NCI-H2029 (cell line): ENCODE data around the gene CHRNG.

ENCODE experiments used
- DNase-seq: peaks from one replicate; lab custom pipeline; 2025; lab: John Stamatoyannopoulos, UW

Gene CHRNG

DNA sequence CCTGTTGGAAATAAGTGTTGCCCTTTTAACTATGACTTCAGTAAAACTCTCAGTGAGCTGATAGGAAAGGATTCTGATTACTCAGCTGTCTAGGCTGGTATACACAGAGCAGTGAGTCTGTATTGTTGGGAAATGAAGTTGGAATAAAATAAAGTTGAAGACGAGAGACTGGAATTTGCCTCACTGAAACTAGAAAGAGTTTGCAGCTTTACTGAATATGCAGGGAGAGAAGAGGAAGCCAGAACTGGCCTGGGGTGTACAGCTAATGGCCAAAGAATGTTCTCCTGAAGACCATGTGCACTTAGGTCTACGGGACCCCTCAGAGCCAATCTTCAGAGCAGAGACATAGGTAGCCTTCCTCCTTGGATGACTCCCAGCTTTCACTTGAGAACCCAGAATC is 37.5 kb downstream of the CHRNG start:
- no peak for DNase-seq

DNA sequence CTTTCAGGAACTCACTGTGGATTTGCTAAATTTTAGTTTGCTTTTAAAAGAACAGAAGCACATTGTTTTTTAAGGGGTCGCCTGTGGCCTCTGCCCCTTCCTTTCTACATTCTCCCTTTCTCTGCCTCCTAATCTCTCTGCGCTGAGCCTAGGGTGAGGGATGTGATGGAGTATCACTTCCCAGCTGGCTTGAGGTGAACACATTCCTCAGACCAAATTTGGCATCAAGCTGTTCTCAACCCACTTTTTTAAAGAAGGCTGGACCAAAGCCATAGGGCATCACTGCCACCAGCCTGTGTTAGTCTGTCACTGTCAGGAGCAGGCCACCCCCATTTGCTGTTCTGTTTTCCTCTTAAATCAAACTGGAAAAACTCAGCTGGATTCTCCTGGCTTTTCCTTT is 38.3 kb downstream of the CHRNG start:
- no peak for DNase-seq

DNA sequence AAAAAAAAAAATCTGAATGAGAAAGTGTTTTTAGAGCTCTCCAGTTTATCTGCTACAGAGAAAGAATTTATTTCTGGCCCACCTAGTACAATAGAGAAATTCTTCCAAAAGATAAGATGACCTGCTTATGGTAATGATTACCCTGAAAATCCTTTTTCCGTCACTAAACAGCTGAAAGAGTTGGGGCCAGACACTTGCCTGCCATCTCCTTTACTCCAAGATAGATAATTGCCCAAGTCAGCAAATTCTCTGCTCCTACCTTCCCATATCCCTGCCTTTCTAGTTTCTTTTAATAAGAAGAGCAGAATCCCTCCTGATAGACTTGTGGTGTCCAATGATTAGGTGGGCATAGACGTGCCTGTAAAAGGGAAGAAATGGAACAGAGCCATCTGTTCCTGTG is 39.1 kb downstream of the CHRNG start:
- no peak for DNase-seq

DNA sequence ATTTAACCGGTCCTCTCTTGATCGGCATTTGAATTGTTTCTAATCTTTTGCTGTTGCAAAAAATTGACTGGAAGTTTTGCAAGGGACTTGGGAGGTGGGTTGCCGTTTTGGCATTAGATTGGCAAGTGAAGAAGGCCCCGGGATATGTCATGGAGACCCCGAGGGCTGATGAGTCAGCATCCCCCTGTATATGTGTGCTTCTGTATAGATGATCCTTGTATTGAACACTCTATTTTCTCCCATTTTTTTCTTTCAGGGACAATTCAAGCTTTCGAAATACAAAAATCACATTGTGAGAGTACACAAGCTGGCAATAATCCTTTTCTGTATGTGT is 41.1 kb downstream of the CHRNG start:
- no peak for DNase-seq

DNA sequence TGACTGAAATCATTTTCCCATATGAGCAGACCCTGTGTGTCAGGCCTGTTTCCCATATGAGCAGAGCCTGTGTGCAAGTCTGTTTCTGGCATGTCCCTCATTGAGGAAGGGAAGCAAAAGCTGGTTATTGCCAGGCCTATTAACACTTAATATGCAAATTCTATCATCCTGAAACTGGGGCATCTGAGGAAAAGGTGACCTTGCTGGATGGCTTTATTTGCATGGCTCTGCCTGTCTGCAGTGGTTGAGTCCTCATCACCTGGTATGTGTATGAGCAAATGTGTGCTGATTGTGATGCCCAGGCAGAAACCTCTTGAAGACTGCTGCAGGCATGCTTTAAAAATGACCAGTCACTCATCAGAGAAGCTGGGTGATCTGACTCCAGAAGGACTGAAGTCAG is 42.2 kb downstream of the CHRNG start:
- no peak for DNase-seq

DNA sequence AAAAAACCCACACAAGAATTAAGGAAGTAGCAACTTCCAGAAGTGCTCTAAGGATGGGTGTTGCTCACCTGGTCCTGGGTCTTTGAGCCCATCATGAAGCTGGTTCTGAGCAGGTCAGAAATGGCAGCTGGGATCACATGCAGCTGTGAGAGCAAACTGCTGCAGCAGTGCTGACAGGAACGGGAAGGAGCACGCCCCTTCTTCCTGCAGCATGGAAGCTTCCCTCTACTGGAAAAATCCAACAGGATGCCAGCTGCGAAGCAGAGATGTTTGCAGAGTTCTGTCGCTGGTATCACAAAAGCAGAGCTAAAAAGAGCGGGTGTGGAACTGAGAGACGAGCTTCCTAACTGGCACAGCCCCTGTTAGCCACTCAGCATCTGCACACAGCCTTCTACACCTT is 44.7 kb downstream of the CHRNG start:
- no peak for DNase-seq

DNA sequence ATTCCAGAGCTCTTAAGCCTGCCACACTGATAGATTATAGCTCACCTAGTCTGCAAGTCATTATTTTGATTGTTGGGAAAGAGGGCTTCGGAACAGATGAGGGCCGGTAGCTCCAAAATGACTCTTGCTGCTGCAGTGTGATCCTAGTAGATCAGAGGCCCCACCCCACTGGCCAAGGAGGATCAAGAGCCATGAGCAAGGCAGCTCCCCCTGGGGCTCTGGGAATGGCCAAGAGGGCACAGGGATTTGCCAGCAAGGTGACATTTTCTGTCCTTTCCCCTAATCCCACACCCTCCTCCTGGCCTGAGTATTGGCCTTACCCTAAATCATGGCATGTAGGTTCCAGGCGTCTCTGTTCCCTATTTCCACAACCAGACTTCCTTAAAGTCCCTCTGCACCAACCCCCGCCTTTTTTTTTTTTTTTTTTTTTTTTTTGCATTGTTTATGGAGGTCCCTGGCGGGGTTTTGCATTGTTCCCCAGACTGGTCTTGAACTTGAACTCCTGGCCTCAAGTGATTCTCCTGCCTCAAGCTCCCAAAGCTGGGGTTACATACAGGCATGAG is 47.5 kb downstream of the CHRNG start:
- no peak for DNase-seq

DNA sequence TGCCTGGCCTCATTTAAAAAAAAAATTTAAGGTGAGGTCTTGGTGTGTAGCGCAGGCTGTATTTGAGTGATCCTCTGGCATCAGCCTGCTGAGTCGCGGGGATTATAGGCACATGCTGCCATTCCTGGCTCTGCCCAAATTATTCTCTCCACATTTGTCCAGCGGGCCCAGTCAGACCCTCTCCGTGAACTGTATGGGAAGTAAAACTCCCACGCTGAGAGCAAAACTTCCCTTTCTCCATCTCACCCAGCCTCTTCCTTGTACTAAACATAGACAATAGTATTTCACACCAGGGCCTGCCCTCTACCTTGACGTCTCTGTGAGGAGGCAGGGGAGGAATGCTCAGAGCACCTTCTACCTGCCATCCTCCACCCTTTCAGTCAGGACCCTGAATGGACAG is 48.0 kb downstream of the CHRNG start:
- no peak for DNase-seq

DNA sequence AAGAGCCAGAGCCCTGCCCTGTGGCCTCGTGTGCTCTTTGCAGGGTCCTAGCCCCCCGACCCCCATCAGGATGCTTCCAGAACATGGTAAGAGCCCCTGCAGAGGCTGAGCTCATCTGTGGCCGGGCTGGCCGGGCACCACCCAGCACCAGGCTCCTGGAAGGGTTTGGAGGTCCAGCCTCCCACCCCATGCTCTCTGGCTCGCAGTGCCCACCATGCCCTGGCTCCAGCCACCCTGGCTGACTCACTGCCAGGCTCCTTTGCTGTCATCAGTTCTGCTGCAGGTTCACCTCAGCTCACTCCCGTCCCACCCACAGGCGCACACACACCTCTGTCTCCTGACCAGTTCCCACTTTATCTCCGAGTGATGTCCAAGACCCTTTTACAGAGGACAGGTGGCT is 48.5 kb downstream of the CHRNG start:
- no peak for DNase-seq

DNA sequence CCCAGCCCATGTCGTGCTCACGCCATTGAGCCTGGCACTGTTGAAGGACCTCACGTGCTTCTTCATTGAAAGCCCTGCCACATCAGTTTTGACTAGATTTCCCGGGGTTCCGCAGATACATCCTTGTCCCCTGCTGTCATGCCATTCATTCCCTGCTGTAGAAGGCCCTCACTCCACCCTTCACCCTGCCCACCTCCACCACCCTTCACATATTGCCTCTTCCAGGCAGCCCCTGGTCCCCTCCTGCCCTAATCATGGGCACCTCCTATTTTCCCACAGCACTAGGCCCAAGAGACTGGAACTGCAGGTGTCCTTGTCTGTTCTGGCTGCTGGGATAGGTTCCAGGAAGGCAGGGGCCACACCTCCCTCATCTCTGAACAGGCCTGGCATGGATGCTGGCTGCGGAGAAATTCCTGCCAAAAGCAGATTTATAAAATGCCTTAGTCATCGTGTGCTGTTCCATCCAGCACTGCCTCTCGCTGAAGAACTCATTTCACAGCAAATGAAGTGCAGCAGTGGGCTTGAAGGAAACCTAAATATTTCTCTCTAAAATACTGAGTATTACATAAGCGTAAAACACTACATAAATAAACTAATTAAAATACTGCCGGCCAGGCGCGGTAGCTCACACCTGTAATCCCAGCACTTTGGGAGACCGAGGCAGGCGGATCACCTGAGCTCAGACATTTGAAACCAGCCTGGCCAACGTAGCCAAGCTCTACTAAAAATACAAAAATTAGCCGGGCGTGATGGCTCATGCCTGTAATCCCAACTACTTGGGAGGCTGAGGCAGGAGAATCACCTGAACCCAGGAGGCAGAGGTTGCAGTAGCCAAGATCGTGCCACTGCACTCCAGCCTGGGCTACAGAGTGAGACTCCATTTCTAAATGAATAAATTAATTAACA is 49.4 kb downstream of the CHRNG start:
- no peak for DNase-seq

DNA sequence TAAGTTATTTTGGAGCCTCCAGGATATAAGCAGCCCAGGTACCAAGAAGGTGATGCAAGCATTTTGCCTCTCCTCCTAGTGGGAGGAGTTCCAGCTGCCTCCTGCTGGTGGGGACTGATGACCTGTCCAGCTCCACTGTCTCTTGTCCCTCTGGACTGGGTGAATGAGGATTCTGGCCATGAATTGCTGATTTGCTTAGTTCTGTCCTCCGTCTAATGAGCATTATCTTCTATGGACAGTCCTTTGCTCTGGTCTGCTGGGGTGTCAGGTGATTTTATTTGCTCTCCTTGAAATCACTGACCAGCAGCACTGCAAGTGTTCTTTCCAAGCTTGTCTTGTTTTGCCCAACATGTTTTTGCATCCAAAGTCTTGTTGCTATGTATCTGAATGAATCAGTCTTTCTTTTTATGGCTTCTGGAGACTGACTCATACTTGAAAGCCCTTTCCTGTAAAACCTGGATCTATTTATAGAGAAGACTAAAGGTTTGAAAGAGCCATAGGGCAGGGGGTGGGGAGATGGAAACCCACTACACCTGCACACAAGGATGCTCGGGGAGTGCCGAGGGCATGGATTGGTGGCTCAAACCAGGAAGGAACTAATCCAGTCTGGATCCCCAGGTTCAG is 53.4 kb downstream of the CHRNG start:
- no peak for DNase-seq

DNA sequence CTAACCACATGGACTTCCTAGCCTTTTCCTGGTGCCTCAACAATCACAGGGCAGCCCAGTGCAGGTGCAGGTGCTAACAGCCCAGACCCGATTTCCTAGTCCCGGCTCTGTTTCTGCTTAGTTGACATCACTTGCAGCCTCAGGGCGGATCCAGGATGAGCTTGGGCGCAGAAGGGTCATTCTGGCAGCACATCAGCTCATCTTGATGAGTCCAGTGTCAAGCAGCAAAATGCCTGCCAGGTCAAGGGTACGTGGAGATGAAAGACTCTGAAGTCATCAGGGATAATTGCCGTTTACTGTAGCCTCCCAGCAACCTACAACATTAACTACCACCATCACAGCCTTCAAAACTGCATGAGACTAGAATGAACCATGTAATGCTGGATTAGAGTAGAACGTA is 54.5 kb downstream of the CHRNG start:
- no peak for DNase-seq
